CD8-positive, alpha-beta memory T cell (primary cell): Measurements from ENCODE around the gene IKZF2. TPM values are rescaled to one million over a fixed set of nuclear protein-coding genes. Genes with fewer than 3 reads are reported as not detected.

Experiments used
- CTCF ChIA-PET: fragments of 350-600 bp; sonication (Branson Sonifier 250); formaldehyde crosslinking; loops from one replicate; lab custom pipeline; 2021; ENCODE audit warnings: antibody characterized with exemption; lab: Charles Lee
- POLR2A ChIA-PET: fragments of 350-600 bp; sonication (Branson Sonifier 250); formaldehyde crosslinking; loops from one replicate; lab custom pipeline; 2021; ENCODE audit warnings: antibody characterized with exemption; lab: Charles Lee
- DNase-seq, 5 donors: peaks; one replicate each; pipeline versions ENCODE4 v3.0.0 to v3.0.0-alpha.2; 2020 to 2022; ENCODE audit warnings: mixed read lengths in 1 of 5
- H3K27ac ChIP-seq: one replicate; pipeline ENCODE4 v1.7.0; 2013; ENCODE audit warnings: low read depth, mild to moderate bottlenecking, low read length, moderate library complexity
- H3K27me3 ChIP-seq: 2 replicates; pipeline ENCODE4 v1.7.0; 2013; ENCODE audit warnings: low read length, mild to moderate bottlenecking; ENCODE audit not compliant: insufficient read depth, poor library complexity, severe bottlenecking
- H3K36me3 ChIP-seq: 2 replicates; pipeline ENCODE4 v1.7.0; 2013; ENCODE audit warnings: mild to moderate bottlenecking, low read length, moderate library complexity; ENCODE audit not compliant: insufficient read depth
- H3K4me1 ChIP-seq: 2 replicates; pipeline ENCODE4 v1.7.0; 2013; ENCODE audit warnings: mild to moderate bottlenecking, low read length, moderate library complexity; ENCODE audit not compliant: insufficient read depth
- H3K4me3 ChIP-seq: 2 replicates; pipeline ENCODE4 v1.7.0; 2013; ENCODE audit warnings: mild to moderate bottlenecking, low read length
- H3K9me3 ChIP-seq: 2 replicates; pipeline ENCODE4 v1.7.0; 2013; ENCODE audit warnings: mild to moderate bottlenecking, low read length
- H3K27ac Mint-ChIP-seq, 8 donors: one replicate each; pipeline ENCODE4 v1.8.0; 2020 to 2021; ENCODE audit warnings: mixed read lengths in 8 of 8, mild to moderate bottlenecking in 6 of 8, inconsistent platforms in 3 of 8, moderate library complexity in 3 of 8
- H3K27me3 Mint-ChIP-seq, 2 donors: one replicate each; pipeline ENCODE4 v1.8.0; 2020 to 2021; ENCODE audit warnings: mixed read lengths in 2 of 2, mild to moderate bottlenecking in 1 of 2, moderate library complexity in 1 of 2
- H3K36me3 Mint-ChIP-seq, 3 donors: one replicate each; pipeline ENCODE4 v1.8.0; 2020 to 2021; ENCODE audit warnings: mixed read lengths in 3 of 3, inconsistent platforms in 1 of 3, mild to moderate bottlenecking in 1 of 3
- H3K4me1 Mint-ChIP-seq, 3 donors: one replicate each; pipeline ENCODE4 v1.8.0; 2020 to 2021; ENCODE audit warnings: mixed read lengths in 3 of 3, inconsistent platforms in 1 of 3, mild to moderate bottlenecking in 1 of 3
- H3K4me3 Mint-ChIP-seq, 7 donors: one replicate each; pipeline ENCODE4 v1.8.0; 2020 to 2021; ENCODE audit warnings: mixed read lengths in 7 of 7, mild to moderate bottlenecking in 6 of 7, moderate library complexity in 4 of 7, inconsistent platforms in 2 of 7
- H3K9me3 Mint-ChIP-seq, 5 donors: one replicate each; pipeline ENCODE4 v1.8.0; 2020 to 2022; ENCODE audit warnings: mixed read lengths in 5 of 5, mild to moderate bottlenecking in 3 of 5, moderate library complexity in 2 of 5, inconsistent platforms in 1 of 5
- polyA plus RNA-seq: library from polyadenylated mRNA; unstranded; fragments of 300-500 nt; fragmentation: Illumina TruSeq; gene quantifications from one replicate; pipeline ENCODE4 v1.2.3, GENCODE V29; 2021
- total RNA-seq, 2 experiments: library from RNA; stranded (reverse); gene quantifications; one replicate each; pipeline ENCODE4 v1.2.3, GENCODE V29; 2021

The IKZF2 gene
- total and polyA plus RNA-seq, 3 experiments from 2014 or later: 4.0 to 10.0 (median 8.9) TPM

GRCh38 chr2:213181712-213182111, 30.3 kb upstream of the IKZF2 start:
- H3K36me3 ChIP-seq: no peaks in the 10 kb centered on the region
- no peak overlapping the region for H3K4me3 ChIP-seq
- no peaks in the 10 kb centered on the region for H3K4me1 ChIP-seq
- no peaks in the 10 kb centered on the region for H3K9me3 ChIP-seq
- ChIA-PET POLR2A (no interaction called here), CTCF (no interaction called here)
- no peaks in the 10 kb centered on the region for H3K4me1 Mint-ChIP-seq
- no peak overlapping the region for H3K27ac Mint-ChIP-seq
- no peak overlapping the region for H3K27ac ChIP-seq
- no peaks in the 10 kb centered on the region for H3K9me3 Mint-ChIP-seq
- H3K27me3 ChIP-seq: no peaks in the 10 kb centered on the region
- no peak overlapping the region for H3K4me3 Mint-ChIP-seq
- H3K27me3 Mint-ChIP-seq: no peaks in the 10 kb centered on the region
- DNase-seq: no peak
- H3K36me3 Mint-ChIP-seq: no peaks in the 10 kb centered on the region

GRCh38 chr2:213177679-213178078, 26.3 kb upstream of the IKZF2 start:
- no peaks in the 10 kb centered on the region for H3K4me1 ChIP-seq
- H3K27me3 ChIP-seq: no peaks in the 10 kb centered on the region
- Mint-ChIP-seq H3K36me3 (no peaks in the 10 kb centered on the region), H3K9me3 (no peaks in the 10 kb centered on the region), H3K4me1 (no peaks in the 10 kb centered on the region), H3K27me3 (no peaks in the 10 kb centered on the region), H3K27ac (no peak overlapping the region), H3K4me3 (no peak overlapping the region)
- POLR2A ChIA-PET: no interaction called here
- no peak for DNase-seq
- CTCF ChIA-PET: no interaction called here
- no peak overlapping the region for H3K27ac ChIP-seq
- no peaks in the 10 kb centered on the region for H3K9me3 ChIP-seq
- no peak overlapping the region for H3K4me3 ChIP-seq
- H3K36me3 ChIP-seq: no peaks in the 10 kb centered on the region

GRCh38 chr2:213175673-213176247, 24.3 kb upstream of the IKZF2 start:
- ChIA-PET CTCF (no interaction called here), POLR2A (no interaction called here)
- no peaks in the 10 kb centered on the region for H3K4me1 ChIP-seq
- no peaks in the 10 kb centered on the region for H3K36me3 Mint-ChIP-seq
- no peaks in the 10 kb centered on the region for H3K27me3 Mint-ChIP-seq
- no peaks in the 10 kb centered on the region for H3K9me3 Mint-ChIP-seq
- no peak overlapping the region for H3K4me3 ChIP-seq
- no peak overlapping the region for H3K27ac Mint-ChIP-seq
- no peaks in the 10 kb centered on the region for H3K27me3 ChIP-seq
- no peaks in the 10 kb centered on the region for H3K9me3 ChIP-seq
- H3K27ac ChIP-seq: no peak overlapping the region
- DNase-seq: no peak
- H3K4me3 Mint-ChIP-seq: no peak overlapping the region
- no peaks in the 10 kb centered on the region for H3K4me1 Mint-ChIP-seq
- no peaks in the 10 kb centered on the region for H3K36me3 ChIP-seq

- Histone ChIP-seq H3K27ac (no peak overlapping the region), H3K9me3 (no peaks in the 10 kb centered on the region), H3K4me1 (no peaks in the 10 kb centered on the region), H3K4me3 (no peak overlapping the region), H3K36me3 (no peaks in the 10 kb centered on the region), H3K27me3 (no peaks in the 10 kb centered on the region)
- no peak for DNase-seq
- H3K9me3 Mint-ChIP-seq: no peaks in the 10 kb centered on the region
- H3K4me1 Mint-ChIP-seq: no peaks in the 10 kb centered on the region
- POLR2A ChIA-PET: no interaction called here
- H3K4me3 Mint-ChIP-seq: no peak overlapping the region
- no peaks in the 10 kb centered on the region for H3K36me3 Mint-ChIP-seq
- no peak overlapping the region for H3K27ac Mint-ChIP-seq
- CTCF ChIA-PET: no interaction called here
- no peaks in the 10 kb centered on the region for H3K27me3 Mint-ChIP-seq
Observed at GRCh38 chr2:213172641-213173040, 21.2 kb upstream of the IKZF2 start.

GRCh38 chr2:213171147-213171546, 19.7 kb upstream of the IKZF2 start:
- H3K4me1 Mint-ChIP-seq: no peaks in the 10 kb centered on the region
- ChIA-PET CTCF (no interaction called here), POLR2A (no interaction called here)
- no peak overlapping the region for H3K4me3 ChIP-seq
- H3K27me3 ChIP-seq: no peaks in the 10 kb centered on the region
- no peak for DNase-seq
- H3K4me3 Mint-ChIP-seq: no peak overlapping the region
- H3K9me3 ChIP-seq: no peaks in the 10 kb centered on the region
- no peak overlapping the region for H3K27ac ChIP-seq
- H3K9me3 Mint-ChIP-seq: no peaks in the 10 kb centered on the region
- H3K36me3 ChIP-seq: no peaks in the 10 kb centered on the region
- H3K27me3 Mint-ChIP-seq: no peaks in the 10 kb centered on the region
- no peaks in the 10 kb centered on the region for H3K36me3 Mint-ChIP-seq
- H3K4me1 ChIP-seq: no peaks in the 10 kb centered on the region
- H3K27ac Mint-ChIP-seq: no peak overlapping the region

- ChIA-PET POLR2A (no interaction called here), CTCF (no interaction called here)
- Mint-ChIP-seq H3K36me3 (no peaks in the 10 kb centered on the region), H3K27me3 (no peaks in the 10 kb centered on the region), H3K4me1 (no peaks in the 10 kb centered on the region), H3K27ac (no peak overlapping the region), H3K9me3 (no peaks in the 10 kb centered on the region), H3K4me3 (no peak overlapping the region)
- DNase-seq: no peak
- Histone ChIP-seq H3K36me3 (no peaks in the 10 kb centered on the region), H3K27me3 (no peaks in the 10 kb centered on the region), H3K9me3 (no peaks in the 10 kb centered on the region), H3K27ac (no peak overlapping the region), H3K4me3 (no peak overlapping the region), H3K4me1 (no peaks in the 10 kb centered on the region)
Observed at GRCh38 chr2:213167271-213167930, 16.0 kb upstream of the IKZF2 start.

GRCh38 chr2:213166109-213166508, 14.7 kb upstream of the IKZF2 start:
- Histone ChIP-seq H3K4me1 (no peaks in the 10 kb centered on the region), H3K27ac (no peak overlapping the region), H3K27me3 (no peaks in the 10 kb centered on the region), H3K4me3 (no peak overlapping the region), H3K36me3 (no peaks in the 10 kb centered on the region), H3K9me3 (no peaks in the 10 kb centered on the region)
- ChIA-PET CTCF (no interaction called here), POLR2A (no interaction called here)
- Mint-ChIP-seq H3K27me3 (no peaks in the 10 kb centered on the region), H3K4me1 (no peaks in the 10 kb centered on the region), H3K4me3 (no peak overlapping the region), H3K9me3 (no peaks in the 10 kb centered on the region), H3K27ac (no peak overlapping the region), H3K36me3 (no peaks in the 10 kb centered on the region)
- DNase-seq: no peak

GRCh38 chr2:213164263-213164662, 12.9 kb upstream of the IKZF2 start:
- H3K9me3 Mint-ChIP-seq: no peaks in the 10 kb centered on the region
- no peaks in the 10 kb centered on the region for H3K27me3 Mint-ChIP-seq
- POLR2A ChIA-PET: no interaction called here
- no peak overlapping the region for H3K27ac Mint-ChIP-seq
- no peaks in the 10 kb centered on the region for H3K36me3 Mint-ChIP-seq
- no peak for DNase-seq
- H3K4me3 ChIP-seq: no peak overlapping the region
- H3K4me1 Mint-ChIP-seq: no peaks in the 10 kb centered on the region
- no peak overlapping the region for H3K27ac ChIP-seq
- H3K4me3 Mint-ChIP-seq: no peak overlapping the region
- no peaks in the 10 kb centered on the region for H3K27me3 ChIP-seq
- H3K36me3 ChIP-seq: no peaks in the 10 kb centered on the region
- no peaks in the 10 kb centered on the region for H3K4me1 ChIP-seq
- CTCF ChIA-PET: no interaction called here
- no peaks in the 10 kb centered on the region for H3K9me3 ChIP-seq
